Neural cell (in vitro differentiated cells): ENCODE data around the gene GANAB. TPM values are rescaled to one million over a fixed set of nuclear protein-coding genes. Genes with fewer than 3 reads are reported as not detected.

ENCODE experiments used
- H2AFZ ChIP-seq: fragments of 200-600, 300-800 bp; sonication (generic), shearing (Covaris generic); 2 replicates; pipeline ENCODE4 v1.6.0; 2014; ENCODE audit warnings: low read depth, mild to moderate bottlenecking, antibody characterized with exemption, low read length, moderate library complexity
- H3F3A ChIP-seq: fragments of 200-600 bp; shearing (Covaris generic); 2 replicates; pipeline ENCODE4 v1.6.1; 2016; ENCODE audit warnings: mild to moderate bottlenecking, moderate library complexity, mixed read lengths, antibody characterized with exemption, low read length; ENCODE audit not compliant: insufficient read depth, poor library complexity, severe bottlenecking
- H3K27ac ChIP-seq: fragments of 200-600, 300-800 bp; sonication (generic), shearing (Covaris generic); 2 replicates; pipeline ENCODE4 v1.5.1; 2014; ENCODE audit warnings: mild to moderate bottlenecking, low read length, moderate library complexity
- H3K27me3 ChIP-seq: fragments of 300-800, 200-600 bp; sonication (generic), shearing (Covaris generic); 2 replicates; pipeline ENCODE4 v1.6.0; 2014; ENCODE audit warnings: mild to moderate bottlenecking, low read depth, low read length, moderate library complexity; ENCODE audit not compliant: insufficient read depth
- H3K36me3 ChIP-seq: fragments of 300-800, 200-600 bp; sonication (generic), shearing (Covaris generic); 2 replicates; pipeline ENCODE4 v1.5.1; 2014; ENCODE audit warnings: mild to moderate bottlenecking, antibody characterized with exemption, low read length, moderate library complexity; ENCODE audit not compliant: insufficient read depth
- H3K4me2 ChIP-seq: fragments of 300-800, 200-600 bp; sonication (generic), shearing (Covaris generic); 2 replicates; pipeline ENCODE4 v1.6.0; 2014; ENCODE audit warnings: mild to moderate bottlenecking, low read length
- H3K4me3 ChIP-seq: fragments of 300-800, 200-600 bp; sonication (generic), shearing (Covaris generic); 2 replicates; pipeline ENCODE4 v1.5.1; 2014; ENCODE audit warnings: mild to moderate bottlenecking, low read length, moderate library complexity
- H3K79me2 ChIP-seq: fragments of 200-600 bp; shearing (Covaris generic); replicated peaks from 2 replicates; pipeline ENCODE4 v1.6.0; 2014; ENCODE audit warnings: mild to moderate bottlenecking, low read length, moderate library complexity; ENCODE audit not compliant: insufficient read depth
- H3K9ac ChIP-seq: fragments of 300-800, 200-600 bp; sonication (generic), shearing (Covaris generic); 2 replicates; pipeline ENCODE4 v1.6.1; 2016; ENCODE audit warnings: mild to moderate bottlenecking, low read length, mixed read lengths
- H3K9me2 ChIP-seq: fragments of 200-600 bp; shearing (Covaris generic); 2 replicates; pipeline ENCODE4 v1.6.1; 2016; ENCODE audit warnings: mild to moderate bottlenecking, low read length, mixed read lengths; ENCODE audit not compliant: insufficient read depth
- H3K9me3 ChIP-seq: fragments of 200-600, 300-800 bp; sonication (generic), shearing (Covaris generic); 2 replicates; pipeline ENCODE4 v1.6.1; 2016; ENCODE audit warnings: mild to moderate bottlenecking, mixed run types, low read length, moderate library complexity, mixed read lengths
- H4K20me1 ChIP-seq: fragments of 200-600 bp; shearing (Covaris generic); 2 replicates; pipeline ENCODE4 v1.6.1; 2016; ENCODE audit warnings: mild to moderate bottlenecking, mixed run types; ENCODE audit not compliant: insufficient read depth
- CTCF ChIP-seq: fragments of 450-650 bp; IDR thresholded peaks from 2 replicates; pipeline ENCODE4 v1.5.1; 2014; ENCODE audit warnings: antibody characterized with exemption, mild to moderate bottlenecking, moderate library complexity; ENCODE audit not compliant: poor library complexity, severe bottlenecking
- EP300 ChIP-seq: fragments of 450-650 bp; conservative IDR thresholded peaks from 2 replicates; pipeline ENCODE4 v1.6.1; 2014; ENCODE audit warnings: antibody characterized with exemption, mild to moderate bottlenecking, moderate library complexity; ENCODE audit not compliant: poor library complexity, severe bottlenecking
- EZH2 ChIP-seq: fragments of 200-600, 300-800 bp; shearing (Covaris generic), sonication (generic); IDR thresholded peaks from 2 replicates; pipeline ENCODE4 v1.6.1; 2014; ENCODE audit warnings: antibody characterized with exemption, low read length, borderline replicate concordance, mild to moderate bottlenecking; ENCODE audit not compliant: insufficient read depth, poor library complexity, severe bottlenecking
- MXI1 ChIP-seq: fragments of 450-650 bp; conservative IDR thresholded peaks from 2 replicates; pipeline ENCODE4 v1.6.1; 2014; ENCODE audit warnings: antibody characterized with exemption, mild to moderate bottlenecking; ENCODE audit not compliant: poor library complexity, severe bottlenecking
- POLR2AphosphoS5 ChIP-seq: IDR thresholded peaks from 2 replicates; pipeline ENCODE4 v1.6.1; 2012
- RAD21 ChIP-seq: fragments of 450-650 bp; conservative IDR thresholded peaks from 2 replicates; pipeline ENCODE4 v1.6.1; 2014; ENCODE audit warnings: antibody characterized with exemption, mild to moderate bottlenecking, moderate library complexity
- REST ChIP-seq: IDR thresholded peaks from 2 replicates; pipeline ENCODE4 v1.6.1; 2012; ENCODE audit warnings: borderline replicate concordance
- SMC3 ChIP-seq: fragments of 450-650 bp; conservative IDR thresholded peaks from 2 replicates; pipeline ENCODE4 v1.6.1; 2014; ENCODE audit warnings: antibody characterized with exemption, mild to moderate bottlenecking, moderate library complexity; ENCODE audit not compliant: poor library complexity
- TAF1 ChIP-seq: IDR thresholded peaks from 2 replicates; pipeline ENCODE4 v1.6.1; 2012; ENCODE audit warnings: low read depth
- polyA plus RNA-seq: library from polyadenylated mRNA; depleted of rRNA; stranded (reverse); fragments of >200 nt; gene quantifications from 2 replicates; pipeline ENCODE4 v1.2.3, GENCODE V29; 2014

Gene GANAB
- polyA plus RNA-seq, 1 donor from 2014 or later = 62.7 TPM

GRCh38 chr11:62602141-62603071 lies 44.0 kb downstream of the GANAB start:
- Histone ChIP-seq H3K9me3 (no peaks in the 10 kb centered on the region), H3K4me2 (peak overlapping the region; percentile 84), H3K79me2 (peaks cover 32% of the 10 kb centered on the region), H3K27me3 (no peaks in the 10 kb centered on the region), H3K4me3 (peak overlapping the region; percentile 100), H3F3A (no peaks in the 10 kb centered on the region), H3K27ac (peak overlapping the region; percentile 66), H4K20me1 (no peaks in the 10 kb centered on the region), H3K9ac (peak overlapping the region; percentile 78), H2AFZ (peak overlapping the region; percentile 76), H3K36me3 (no peaks in the 10 kb centered on the region), H3K9me2 (no peaks in the 10 kb centered on the region)
- no peak for TF ChIP-seq MXI1
- TF ChIP-seq RAD21 = no peak
- no peak for TF ChIP-seq SMC3
- TF ChIP-seq POLR2AphosphoS5 = no peak
- TF ChIP-seq REST = no peak
- TF ChIP-seq EP300 = no peak
- TF ChIP-seq CTCF = no peak
- TF ChIP-seq EZH2 = no peak
- no peak for TF ChIP-seq TAF1

DNA sequence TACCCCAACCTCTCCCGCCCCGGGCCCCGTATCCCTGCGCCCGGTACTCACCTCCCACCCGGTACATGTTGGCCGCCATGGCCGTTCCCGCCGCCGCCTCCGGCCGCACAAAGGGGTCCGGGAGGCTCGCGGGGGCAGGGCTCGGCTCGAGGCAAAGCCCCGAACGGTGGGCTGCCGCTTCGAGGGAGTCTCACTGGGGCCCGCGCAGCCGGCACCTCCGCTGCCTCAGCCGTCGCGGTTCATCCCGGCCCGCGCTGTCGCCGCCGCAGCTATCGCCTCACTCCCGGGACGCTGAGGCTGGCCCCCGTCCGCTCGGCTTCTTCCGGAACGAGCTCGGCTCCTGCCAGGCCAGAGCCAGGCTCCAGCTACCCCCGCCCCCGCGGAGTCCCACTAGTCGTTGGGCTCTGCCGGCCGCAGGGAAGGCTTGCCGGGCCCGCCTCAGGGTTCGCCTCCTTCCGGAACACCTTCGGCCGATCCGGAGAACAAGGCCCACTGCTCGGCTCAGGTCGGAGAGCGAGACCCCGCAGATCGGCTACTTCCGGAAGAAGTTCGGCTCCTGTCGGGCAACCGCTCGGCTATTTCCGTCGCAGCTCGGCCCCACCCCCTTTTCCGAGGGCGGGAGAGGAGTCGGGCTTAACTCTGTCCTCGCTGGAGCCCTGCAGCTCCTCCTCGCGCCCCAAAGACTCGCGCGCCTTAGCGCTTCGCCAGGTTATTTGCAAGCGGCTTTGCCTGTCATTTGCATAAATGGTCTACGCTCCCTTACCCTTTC lies 44.9 kb downstream of the GANAB start, which contains the start of gene MTA2:
Gene MTA2 (minus strand): TSS at position 494 of the 769 bp plus-strand sequence. CDS start 415 bp downstream, at position 79.
- Histone ChIP-seq H3K79me2 (peaks cover 35% of the 10 kb centered on the region), H3K27me3 (no peaks in the 10 kb centered on the region), H3K9ac (peak within 1 kb of the TSS; percentile 98), H4K20me1 (no peaks in the 10 kb centered on the region), H3K27ac (peak within 1 kb of the TSS; percentile 87), H3K9me2 (no peaks in the 10 kb centered on the region), H3K4me2 (peak within 1 kb of the TSS; percentile 87), H3F3A (no peaks in the 10 kb centered on the region), H3K36me3 (no peaks in the 10 kb centered on the region), H3K9me3 (no peaks in the 10 kb centered on the region), H3K4me3 (peak within 1 kb of the TSS; percentile 100), H2AFZ (peak within 1 kb of the TSS; percentile 77)
- TF ChIP-seq EZH2 = no peak
- peak; percentile 68 for TF ChIP-seq MXI1
- peak; percentile 83 for TF ChIP-seq POLR2AphosphoS5
- TF ChIP-seq TAF1 = peak; percentile 76
- no peak for TF ChIP-seq CTCF
- TF ChIP-seq RAD21 = no peak
- no peak for TF ChIP-seq SMC3
- TF ChIP-seq REST = peak; percentile 44
- TF ChIP-seq EP300 = peak; percentile 34
